ENCODE data around the gene KAT8.

GRCh38 chr16:31143011-31143693 lies 25.7 kb downstream of the KAT8 start:
- no peak for TF ChIP-seq EZH2 (IDR thresholded peaks at IDR 0.05; ENCODE audit: insufficient read depth, low read length)
- no peak for TF ChIP-seq CTCF (IDR thresholded peaks at IDR 0.05; ENCODE audit: insufficient read depth, low read depth, low read length)
